Skin of body (tissue), 2 donors: Measurements from ENCODE around the gene GEMIN5. TPM values are rescaled to one million over a fixed set of nuclear protein-coding genes. Genes with fewer than 3 reads are reported as not detected.

Experiments
- DNase-seq: peaks from one replicate; lab custom pipeline; 2025; lab: John Stamatoyannopoulos, UW
- total RNA-seq: library from RNA; depleted of rRNA; stranded (reverse); fragments of >200 nt; gene quantifications from one replicate; pipeline ENCODE4 v1.2.3, GENCODE V29; 2014

The GEMIN5 gene
- total RNA-seq, 1 donor from 2014 or later: 16.6 TPM

- no peak for DNase-seq
Measured at GRCh38 chr5:154895606-154896561, 42.1 kb downstream of the GEMIN5 start.

- no peak for DNase-seq
Measured at GRCh38 chr5:154893381-154893780, 44.6 kb downstream of the GEMIN5 start.

GRCh38 chr5:154892369-154892771, 45.6 kb downstream of the GEMIN5 start:
- no peak for DNase-seq

- no peak for DNase-seq
Measured at GRCh38 chr5:154885439-154885838, 52.6 kb downstream of the GEMIN5 start.

- no peak for DNase-seq
Measured at GRCh38 chr5:154884424-154884823, 53.6 kb downstream of the GEMIN5 start.

- no peak for DNase-seq
Measured at GRCh38 chr5:154881986-154882385, 56.0 kb downstream of the GEMIN5 start.

- no peak for DNase-seq
Measured at GRCh38 chr5:154878642-154879335, 59.2 kb downstream of the GEMIN5 start.

GRCh38 chr5:154873791-154874331, 64.2 kb downstream of the GEMIN5 start:
- DNase-seq: no peak

- DNase-seq: no peak
Measured at GRCh38 chr5:154871734-154872133, 66.3 kb downstream of the GEMIN5 start.

- DNase-seq: no peak
Measured at GRCh38 chr5:154868702-154869101, 69.3 kb downstream of the GEMIN5 start.

- DNase-seq: no peak
Measured at GRCh38 chr5:154866841-154867240, 71.2 kb downstream of the GEMIN5 start.

- no peak for DNase-seq
Measured at GRCh38 chr5:154865466-154866184, 72.4 kb downstream of the GEMIN5 start.

GRCh38 chr5:154863291-154864080, 74.5 kb downstream of the GEMIN5 start:
- no peak for DNase-seq

GRCh38 chr5:154862766-154863165, 75.2 kb downstream of the GEMIN5 start:
- DNase-seq: no peak

- DNase-seq: no peak
Measured at GRCh38 chr5:154861946-154862345, 76.1 kb downstream of the GEMIN5 start.

- DNase-seq: no peak
Measured at GRCh38 chr5:154860765-154861164, 77.2 kb downstream of the GEMIN5 start.

- no peak for DNase-seq
Measured at GRCh38 chr5:154860123-154860522, 77.9 kb downstream of the GEMIN5 start.

- DNase-seq: no peak
Measured at GRCh38 chr5:154858972-154859871, 78.8 kb downstream of the GEMIN5 start.

GRCh38 chr5:154858297-154858971, 79.6 kb downstream of the GEMIN5 start, which contains the start of gene CNOT8:
TSS of gene CNOT8 (plus strand) at chr5:154858627. CDS start at chr5:154863279, 4,652 bp downstream.
- DNase-seq: peak; percentile 98
